ENCODE measurements around the gene MYT1.
A peak's percentile ranks its signal among the peaks of the same experiment; 100 is the strongest.
"Not testable (repeated sequence)": the region's sequence is repeated elsewhere in the genome, so short reads cannot be mapped to it uniquely, and the experiment has no call there.

The MYT1 gene

DNA sequence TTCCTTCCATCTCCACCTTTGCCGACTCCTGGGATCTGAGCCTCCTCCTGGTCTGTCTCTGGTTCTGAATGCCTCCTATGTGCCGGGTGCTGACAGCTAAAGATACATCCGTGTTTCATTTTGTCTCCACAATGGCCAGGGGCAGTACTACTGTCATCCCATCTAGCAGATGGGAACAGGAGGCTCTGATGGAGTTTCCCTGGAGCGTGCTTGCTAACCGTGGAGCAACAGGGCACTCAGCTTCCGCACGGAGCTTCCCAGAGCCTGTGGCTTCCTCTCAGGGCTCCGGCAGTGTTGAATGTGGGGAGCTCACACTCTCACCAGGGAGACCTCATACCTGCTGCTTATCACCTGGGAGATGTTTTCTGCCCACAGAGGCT, 45.0 kb upstream of the MYT1 start:
- ATAC-seq (ENCODE audit: low read depth) (no peak; the same call in 2 of the 3 replicates), DNase-seq (ENCODE audit: low spot score) (peak; percentile 75)
- Histone ChIP-seq H3K4me3 (ENCODE audit: severe bottlenecking) (no peak overlapping the region), H3K4me1 (ENCODE audit: insufficient read depth, poor library complexity, severe bottlenecking) (no peaks in the 10 kb centered on the region), H3K36me3 (ENCODE audit: low read depth) (no peaks in the 10 kb centered on the region), H3K9me3 (ENCODE audit: severe bottlenecking) (no peaks in the 10 kb centered on the region), H3K27ac (ENCODE audit: poor library complexity, severe bottlenecking) (no peak overlapping the region), H3K27me3 (ENCODE audit: insufficient read depth, poor library complexity, severe bottlenecking) (peaks cover 28% of the 10 kb centered on the region)
- TF ChIP-seq, protein P1, sequence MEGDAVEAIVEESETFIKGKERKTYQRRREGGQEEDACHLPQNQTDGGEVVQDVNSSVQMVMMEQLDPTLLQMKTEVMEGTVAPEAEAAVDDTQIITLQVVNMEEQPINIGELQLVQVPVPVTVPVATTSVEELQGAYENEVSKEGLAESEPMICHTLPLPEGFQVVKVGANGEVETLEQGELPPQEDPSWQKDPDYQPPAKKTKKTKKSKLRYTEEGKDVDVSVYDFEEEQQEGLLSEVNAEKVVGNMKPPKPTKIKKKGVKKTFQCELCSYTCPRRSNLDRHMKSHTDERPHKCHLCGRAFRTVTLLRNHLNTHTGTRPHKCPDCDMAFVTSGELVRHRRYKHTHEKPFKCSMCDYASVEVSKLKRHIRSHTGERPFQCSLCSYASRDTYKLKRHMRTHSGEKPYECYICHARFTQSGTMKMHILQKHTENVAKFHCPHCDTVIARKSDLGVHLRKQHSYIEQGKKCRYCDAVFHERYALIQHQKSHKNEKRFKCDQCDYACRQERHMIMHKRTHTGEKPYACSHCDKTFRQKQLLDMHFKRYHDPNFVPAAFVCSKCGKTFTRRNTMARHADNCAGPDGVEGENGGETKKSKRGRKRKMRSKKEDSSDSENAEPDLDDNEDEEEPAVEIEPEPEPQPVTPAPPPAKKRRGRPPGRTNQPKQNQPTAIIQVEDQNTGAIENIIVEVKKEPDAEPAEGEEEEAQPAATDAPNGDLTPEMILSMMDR (IDR thresholded peaks at IDR 0.05; ENCODE audit: poor library complexity, severe bottlenecking): no peak

DNA sequence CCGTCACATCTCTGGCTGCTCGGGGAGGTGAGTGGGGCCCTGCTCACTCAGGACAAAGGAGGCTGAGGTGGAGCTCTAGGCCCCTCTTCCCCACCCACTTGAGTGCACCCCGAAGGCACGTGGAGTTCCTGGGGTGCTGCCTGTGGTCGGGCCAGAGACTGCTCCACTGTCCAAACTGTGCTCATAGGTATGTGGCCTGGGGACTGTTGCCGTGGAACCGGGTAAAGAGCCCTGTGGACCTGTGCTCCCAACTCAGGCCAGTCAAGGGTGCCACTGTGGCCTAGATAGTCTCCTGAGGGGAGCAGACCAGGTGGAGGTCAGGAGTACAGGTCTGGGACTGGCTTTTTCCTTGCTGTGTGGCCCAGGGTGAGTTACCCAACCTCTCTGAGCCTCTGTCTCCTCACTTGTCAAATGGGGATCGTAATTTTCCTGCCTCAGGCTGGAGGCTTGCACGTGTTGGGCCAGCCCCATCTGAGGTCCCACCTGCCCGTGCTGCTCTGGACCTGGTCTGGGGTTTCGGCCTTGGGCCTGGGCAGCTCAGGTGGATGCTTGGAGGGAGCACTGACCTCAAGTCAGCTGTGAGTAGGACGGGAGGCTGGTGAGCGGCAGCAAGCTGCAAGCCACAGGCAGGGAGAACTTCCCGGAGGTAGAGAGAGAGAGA, 44.4 kb upstream of the MYT1 start:
- Histone ChIP-seq H3K36me3 (ENCODE audit: low read depth) (no peaks in the 10 kb centered on the region), H3K4me3 (ENCODE audit: severe bottlenecking) (no peak overlapping the region), H3K27ac (ENCODE audit: poor library complexity, severe bottlenecking) (no peak overlapping the region), H3K27me3 (ENCODE audit: insufficient read depth, poor library complexity, severe bottlenecking) (peaks cover 31% of the 10 kb centered on the region), H3K9me3 (ENCODE audit: severe bottlenecking) (no peaks in the 10 kb centered on the region), H3K4me1 (ENCODE audit: insufficient read depth, poor library complexity, severe bottlenecking) (no peaks in the 10 kb centered on the region)
- DNase-seq (ENCODE audit: low spot score) (peak; percentile 76), ATAC-seq (ENCODE audit: low read depth) (peak; percentile 12; the same call in 2 of the 3 replicates)
- TF ChIP-seq, protein P1 (IDR thresholded peaks at IDR 0.05; ENCODE audit: poor library complexity, severe bottlenecking): no peak

DNA sequence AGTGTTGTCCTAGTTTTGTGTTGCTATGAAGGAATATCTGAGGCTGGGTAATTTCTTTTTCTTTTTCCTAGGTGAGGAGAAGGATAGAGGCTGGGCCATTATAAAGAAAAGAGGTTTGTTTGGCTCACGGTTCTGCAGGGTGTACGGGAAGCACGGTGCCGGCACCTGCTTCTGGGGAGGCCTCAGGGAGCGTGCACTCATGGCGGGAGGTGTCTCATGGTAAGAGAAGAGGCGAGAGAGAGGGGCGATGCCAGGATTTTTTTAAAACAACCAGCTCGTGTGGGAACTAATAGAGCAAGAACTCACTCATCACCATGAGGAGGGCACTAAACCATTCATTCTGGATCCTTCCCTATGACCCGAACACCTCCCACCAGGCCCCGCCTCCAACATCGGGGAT, 42.7 kb upstream of the MYT1 start:
- TF ChIP-seq, protein P1 (IDR thresholded peaks at IDR 0.05; ENCODE audit: poor library complexity, severe bottlenecking): no peak
- no peaks in the 10 kb centered on the region for H3K4me1 ChIP-seq (ENCODE audit: insufficient read depth, poor library complexity, severe bottlenecking)
- H3K9me3 ChIP-seq (ENCODE audit: severe bottlenecking): no peaks in the 10 kb centered on the region
- H3K4me3 ChIP-seq (ENCODE audit: severe bottlenecking): no peak overlapping the region
- H3K27ac ChIP-seq (ENCODE audit: poor library complexity, severe bottlenecking): no peak overlapping the region
- ATAC-seq (ENCODE audit: low read depth) (no peak), DNase-seq (ENCODE audit: low spot score) (peak; percentile 67)
- no peaks in the 10 kb centered on the region for H3K36me3 ChIP-seq (ENCODE audit: low read depth)
- H3K27me3 ChIP-seq (ENCODE audit: insufficient read depth, poor library complexity, severe bottlenecking): peaks cover 31% of the 10 kb centered on the region

DNA sequence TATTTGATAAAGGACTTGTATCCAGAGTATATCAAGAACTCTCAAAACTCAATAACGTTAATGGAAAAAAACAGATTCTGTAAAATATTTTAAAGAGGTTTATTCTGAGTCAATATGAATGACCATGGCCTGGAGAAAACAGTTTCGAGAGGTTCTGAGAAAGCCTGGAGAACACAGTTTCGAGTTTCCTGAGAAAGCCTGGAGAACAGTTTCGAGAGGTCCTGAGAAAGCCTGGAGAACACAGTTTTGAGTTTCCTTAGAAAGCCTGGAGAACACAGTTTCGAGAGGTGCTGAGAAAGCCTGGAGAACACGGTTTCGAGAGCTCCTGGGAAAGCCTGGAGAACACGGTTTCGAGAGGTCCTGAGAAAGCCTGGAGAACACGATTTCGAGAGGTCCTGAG, 41.3 kb upstream of the MYT1 start:
- H3K4me3 ChIP-seq (ENCODE audit: severe bottlenecking); ATAC-seq (ENCODE audit: low read depth); H3K27ac ChIP-seq (ENCODE audit: poor library complexity, severe bottlenecking); DNase-seq (ENCODE audit: low spot score); H3K9me3 ChIP-seq (ENCODE audit: severe bottlenecking); H3K4me1 ChIP-seq (ENCODE audit: insufficient read depth, poor library complexity, severe bottlenecking); H3K36me3 ChIP-seq (ENCODE audit: low read depth): not testable (repeated sequence)
- peaks cover 33% of the 10 kb centered on the region for H3K27me3 ChIP-seq (ENCODE audit: insufficient read depth, poor library complexity, severe bottlenecking)

DNA sequence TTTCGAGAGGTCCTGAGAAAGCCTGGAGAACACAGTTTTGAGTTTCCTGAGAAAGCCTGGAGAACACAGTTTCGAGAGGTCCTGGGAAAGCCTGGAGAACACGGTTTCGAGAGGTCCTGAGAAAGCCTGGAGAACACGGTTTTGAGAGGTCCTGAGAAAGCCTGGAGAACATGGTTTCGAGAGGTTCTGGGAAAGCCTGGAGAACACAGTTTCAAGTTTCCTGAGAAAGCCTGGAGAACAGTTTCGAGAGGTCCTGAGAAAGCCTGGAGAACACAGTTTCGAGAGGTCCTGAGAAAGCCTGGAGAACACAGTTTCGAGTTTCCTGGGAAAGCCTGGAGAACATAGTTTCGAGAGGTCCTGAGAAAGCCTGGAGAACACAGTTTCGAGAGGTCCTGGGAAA, 40.7 kb upstream of the MYT1 start:
- not testable (repeated sequence) for ATAC-seq (ENCODE audit: low read depth); H3K9me3 ChIP-seq (ENCODE audit: severe bottlenecking); H3K36me3 ChIP-seq (ENCODE audit: low read depth); DNase-seq (ENCODE audit: low spot score); H3K27ac ChIP-seq (ENCODE audit: poor library complexity, severe bottlenecking); H3K4me3 ChIP-seq (ENCODE audit: severe bottlenecking); H3K4me1 ChIP-seq (ENCODE audit: insufficient read depth, poor library complexity, severe bottlenecking)
- H3K27me3 ChIP-seq (ENCODE audit: insufficient read depth, poor library complexity, severe bottlenecking): peaks cover 39% of the 10 kb centered on the region

DNA sequence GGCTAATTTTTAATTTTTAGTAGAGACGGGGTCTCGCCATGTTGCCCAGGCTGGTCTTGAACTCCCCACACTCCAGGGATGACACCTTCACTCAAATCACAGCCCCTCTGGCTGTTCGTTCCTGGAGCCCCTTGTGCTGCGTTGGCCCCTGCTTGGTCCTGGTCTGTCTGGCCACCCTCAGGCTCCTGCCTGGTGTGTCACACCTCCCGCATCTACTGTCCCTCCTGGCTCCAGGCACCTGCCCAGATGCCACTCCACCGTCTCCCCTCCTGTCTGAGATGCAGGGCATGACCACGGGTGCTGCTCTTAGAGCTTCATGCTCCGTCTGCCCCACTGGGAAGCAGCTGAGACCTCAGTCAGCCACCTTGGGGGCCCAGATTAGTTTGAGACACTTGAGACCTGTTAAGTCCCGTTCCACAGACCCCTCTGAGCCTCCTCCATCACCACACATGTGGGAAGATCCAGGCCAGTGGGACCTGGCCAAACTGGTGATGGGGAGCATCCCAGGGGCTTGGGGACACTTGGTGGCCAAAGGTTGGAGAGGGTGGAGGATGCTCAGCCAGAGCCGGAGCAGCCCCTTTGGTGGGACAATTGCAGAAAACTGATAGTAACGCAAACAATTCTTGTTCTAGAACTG, 35.0 kb upstream of the MYT1 start:
- ATAC-seq (ENCODE audit: low read depth) (no peak), DNase-seq (ENCODE audit: low spot score) (peak; percentile 73)
- Histone ChIP-seq H3K27me3 (ENCODE audit: insufficient read depth, poor library complexity, severe bottlenecking) (peaks cover 34% of the 10 kb centered on the region), H3K4me3 (ENCODE audit: severe bottlenecking) (no peak overlapping the region), H3K27ac (ENCODE audit: poor library complexity, severe bottlenecking) (no peak overlapping the region), H3K36me3 (ENCODE audit: low read depth) (no peaks in the 10 kb centered on the region), H3K9me3 (ENCODE audit: severe bottlenecking) (no peaks in the 10 kb centered on the region), H3K4me1 (ENCODE audit: insufficient read depth, poor library complexity, severe bottlenecking) (no peaks in the 10 kb centered on the region)
- TF ChIP-seq, protein P1 (IDR thresholded peaks at IDR 0.05; ENCODE audit: poor library complexity, severe bottlenecking): no peak

Data from RWPE2 (cell line).